ENCODE measurements around the gene LRP6.

DNA sequence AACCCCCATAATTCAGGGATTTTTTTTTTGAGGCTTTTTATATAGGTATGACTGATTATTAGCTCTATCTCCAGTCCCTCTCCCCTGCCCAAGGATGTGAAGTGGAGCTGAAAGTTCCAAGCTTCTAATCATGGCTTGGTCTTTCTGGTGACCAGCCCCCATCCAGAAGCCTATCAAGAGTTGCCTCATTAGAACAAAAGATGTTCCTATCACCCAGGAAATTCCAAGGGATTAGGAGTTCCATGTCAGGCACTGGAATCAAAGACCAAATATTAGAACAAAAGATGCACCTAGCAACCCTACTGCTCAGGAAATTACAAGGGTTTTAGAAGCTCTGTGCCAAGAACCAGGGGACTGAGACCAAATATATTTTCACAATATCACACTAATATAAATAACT, 29.9 kb downstream of the LRP6 start:
- TF ChIP-seq, protein P1, sequence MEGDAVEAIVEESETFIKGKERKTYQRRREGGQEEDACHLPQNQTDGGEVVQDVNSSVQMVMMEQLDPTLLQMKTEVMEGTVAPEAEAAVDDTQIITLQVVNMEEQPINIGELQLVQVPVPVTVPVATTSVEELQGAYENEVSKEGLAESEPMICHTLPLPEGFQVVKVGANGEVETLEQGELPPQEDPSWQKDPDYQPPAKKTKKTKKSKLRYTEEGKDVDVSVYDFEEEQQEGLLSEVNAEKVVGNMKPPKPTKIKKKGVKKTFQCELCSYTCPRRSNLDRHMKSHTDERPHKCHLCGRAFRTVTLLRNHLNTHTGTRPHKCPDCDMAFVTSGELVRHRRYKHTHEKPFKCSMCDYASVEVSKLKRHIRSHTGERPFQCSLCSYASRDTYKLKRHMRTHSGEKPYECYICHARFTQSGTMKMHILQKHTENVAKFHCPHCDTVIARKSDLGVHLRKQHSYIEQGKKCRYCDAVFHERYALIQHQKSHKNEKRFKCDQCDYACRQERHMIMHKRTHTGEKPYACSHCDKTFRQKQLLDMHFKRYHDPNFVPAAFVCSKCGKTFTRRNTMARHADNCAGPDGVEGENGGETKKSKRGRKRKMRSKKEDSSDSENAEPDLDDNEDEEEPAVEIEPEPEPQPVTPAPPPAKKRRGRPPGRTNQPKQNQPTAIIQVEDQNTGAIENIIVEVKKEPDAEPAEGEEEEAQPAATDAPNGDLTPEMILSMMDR (IDR thresholded peaks at IDR 0.05 in 2 of 3, conservative IDR thresholded peaks at IDR 0.05 in 1 of 3; ENCODE audit: control insufficient read depth in 2 of 3, extremely low read depth in 1 of 3, insufficient read depth in 1 of 3, low read depth in 3 of 3, low read length in 3 of 3) = no peak
- TF ChIP-seq EP300 (IDR thresholded peaks at IDR 0.05; ENCODE audit: borderline replicate concordance in 1 of 2, control insufficient read depth in 1 of 2, low read depth in 2 of 2, low read length in 2 of 2) (no peak), ASH2L (IDR thresholded peaks at IDR 0.05; ENCODE audit: borderline replicate concordance, low read depth) (no peak), MEF2A (IDR thresholded peaks at IDR 0.05; ENCODE audit: insufficient read depth, low read depth, low read length) (no peak), ESRRA (IDR thresholded peaks at IDR 0.05; ENCODE audit: low read length) (no peak), TAF1 (IDR thresholded peaks at IDR 0.05; ENCODE audit: borderline replicate concordance, low read depth, low read length) (no peak), NFYB (IDR thresholded peaks at IDR 0.05; ENCODE audit: insufficient read depth, low read depth, low read length) (no peak)

Data from GM12878 (cell line).